IPS DF 6.9 (cell line): ENCODE data around the gene CCNK.

Source experiments
- DNase-seq: peaks from one replicate; pipeline ENCODE4 v3.0.0-alpha.2; 2013; ENCODE audit warnings: low read depth, low spot score
- H3K27ac ChIP-seq: one replicate; pipeline ENCODE4 v1.5.1; 2013; ENCODE audit warnings: low read length, control low read depth
- H3K27me3 ChIP-seq: 2 replicates; pipeline ENCODE4 v1.6.1; 2013; ENCODE audit warnings: mild to moderate bottlenecking, low read length; ENCODE audit not compliant: control insufficient read depth, insufficient read depth
- H3K36me3 ChIP-seq: 2 replicates; pipeline ENCODE4 v1.6.1; 2013; ENCODE audit warnings: low read length; ENCODE audit not compliant: control insufficient read depth, insufficient read depth
- H3K4me1 ChIP-seq: 2 replicates; pipeline ENCODE4 v1.6.1; 2013; ENCODE audit warnings: low read length; ENCODE audit not compliant: control insufficient read depth, insufficient read depth
- H3K4me3 ChIP-seq: 2 replicates; pipeline ENCODE4 v1.5.1; 2013; ENCODE audit warnings: mild to moderate bottlenecking, low read length
- H3K9me3 ChIP-seq: 2 replicates; pipeline ENCODE4 v1.6.1; 2013; ENCODE audit warnings: low read length, inconsistent platforms; ENCODE audit not compliant: control insufficient read depth, insufficient read depth
- WGBS: extraction: QIAGEN DNeasy Blood & Tissue Kit; methylation state at CpG from one replicate; pipeline ENCODE4 v1.1.7; 2013; ENCODE audit warnings: mixed read lengths, missing lambda C conversion rate; ENCODE audit not compliant: insufficient read length, insufficient coverage; 5-methylcytosine and 5-hydroxymethylcytosine counted together

CCNK gene

DNA sequence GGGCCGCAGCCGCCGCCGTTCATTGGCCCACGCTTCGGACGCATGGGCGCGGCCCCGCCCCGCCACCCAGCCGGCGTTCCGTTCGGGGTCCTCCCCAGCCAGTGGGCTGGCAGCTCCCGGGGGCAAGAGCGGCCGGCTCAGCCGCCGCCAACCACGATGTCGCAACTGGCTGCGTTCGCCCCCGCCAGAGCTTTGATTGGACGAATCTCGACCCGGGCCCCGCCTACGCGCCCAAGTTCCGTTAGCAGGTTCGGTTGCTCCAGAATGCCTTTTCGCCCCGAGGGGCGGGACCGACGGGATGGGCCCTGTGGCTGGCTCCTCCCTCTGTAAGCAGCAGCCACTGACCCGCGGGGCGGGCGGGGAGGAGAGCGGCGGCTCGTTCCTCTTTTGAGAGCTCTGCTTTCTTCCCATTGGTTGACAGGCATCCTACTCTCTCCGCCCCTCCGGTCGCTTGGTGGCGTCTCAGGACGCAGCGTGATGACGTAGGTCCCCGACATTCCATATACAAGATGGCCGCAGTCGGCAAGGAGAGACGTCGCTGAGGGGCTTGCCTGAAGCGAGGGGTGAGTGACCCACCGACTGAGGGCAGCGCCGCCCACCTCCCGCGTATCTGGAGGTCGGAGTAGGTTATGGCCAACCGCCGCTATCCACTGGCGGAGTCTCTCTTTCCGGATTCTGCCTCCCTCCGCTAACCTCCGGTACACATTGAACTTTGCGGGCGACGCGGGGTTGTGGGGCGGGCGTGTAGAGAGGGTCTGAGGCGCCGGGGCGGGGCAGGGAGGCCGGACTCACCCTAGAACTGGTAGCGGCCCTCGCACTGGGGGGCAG, at the start of gene CCNK:
Gene CCNK, plus strand, starts transcription at position 493 of the 828 bp plus-strand sequence. CDS start 11,269 bp downstream, outside the sequence.
- WGBS: no CpG with 5 or more reads among the region's 82 CpGs
- Histone ChIP-seq H3K36me3 (no peaks in the 10 kb centered on the region), H3K4me3 (peak within 1 kb of the TSS; percentile 72), H3K4me1 (no peaks in the 10 kb centered on the region), H3K27me3 (no peaks in the 10 kb centered on the region), H3K27ac (no peak within 1 kb of the TSS), H3K9me3 (no peaks in the 10 kb centered on the region)
- DNase-seq: peak; percentile 98

DNA sequence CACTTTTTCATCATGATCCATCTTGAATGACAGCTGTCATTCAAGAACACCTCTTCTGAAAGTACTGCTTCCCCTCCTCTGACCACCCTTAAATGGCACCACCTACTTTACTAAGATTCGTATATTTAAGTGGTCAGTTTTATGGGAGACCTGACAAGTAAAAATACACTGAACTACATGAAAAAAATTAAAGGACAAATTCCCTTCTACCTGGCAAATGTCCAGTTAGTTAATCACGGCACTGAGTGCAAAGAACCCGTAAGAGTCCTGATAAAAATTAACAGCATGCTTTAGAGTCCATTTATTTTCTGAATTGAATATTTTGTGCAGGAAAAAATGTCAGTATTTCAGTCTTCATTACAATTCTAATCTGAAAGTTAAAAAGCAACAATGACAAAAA, 49.2 kb upstream of the CCNK start:
- H3K4me1 ChIP-seq: no peaks in the 10 kb centered on the region
- WGBS: no CpG with 5 or more reads among the region's 3 CpGs
- H3K36me3 ChIP-seq: no peaks in the 10 kb centered on the region

DNA sequence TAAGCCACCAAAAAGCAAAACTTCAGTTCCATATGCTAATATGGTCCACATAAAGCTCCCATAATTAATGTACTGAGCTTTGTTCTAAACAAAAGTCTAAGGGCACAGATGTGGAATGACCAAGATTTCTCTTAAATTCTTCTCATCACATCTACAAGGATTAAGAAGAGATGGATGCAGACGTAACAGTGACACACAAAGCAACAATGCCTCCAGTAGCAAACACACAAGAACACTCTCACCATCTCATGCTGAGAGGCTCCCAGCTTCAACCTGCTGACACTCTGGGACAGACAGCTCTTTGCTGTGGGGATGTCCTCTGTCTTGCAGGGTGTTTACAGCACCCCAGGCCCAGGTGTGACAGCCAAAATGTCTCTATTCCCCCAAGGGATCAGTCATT, 48.7 kb upstream of the CCNK start:
- no peak for DNase-seq
- no peak overlapping the region for H3K27ac ChIP-seq

More for the DNA sequence above, 49.2 kb upstream of the CCNK start:
- 0 out of 2 replicates have a peak, but pooled peaks cover 1% of the 10 kb centered on the region for H3K27me3 ChIP-seq
- no peak overlapping the region for H3K4me3 ChIP-seq
- H3K9me3 ChIP-seq: no peaks in the 10 kb centered on the region
- no peak for DNase-seq
- no peak overlapping the region for H3K27ac ChIP-seq

DNA sequence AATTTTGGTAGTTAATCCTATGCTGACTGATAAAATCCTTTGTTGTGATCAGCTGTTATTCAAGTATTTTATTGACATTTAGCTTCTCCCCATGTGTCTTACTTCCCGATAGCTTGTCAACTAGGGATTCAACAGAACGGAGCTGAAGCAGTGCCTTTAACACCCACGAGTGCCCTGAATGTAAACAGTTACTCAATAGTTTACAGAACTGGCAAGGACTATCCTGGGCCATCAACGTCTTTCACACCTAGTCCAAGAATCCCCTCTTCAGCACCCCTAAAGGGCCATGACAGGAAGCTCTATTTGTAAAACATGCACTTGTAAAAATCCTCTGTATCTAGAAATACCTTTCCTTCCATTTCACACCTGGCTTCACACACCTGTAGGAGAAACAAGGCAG, 45.9 kb upstream of the CCNK start:
- Histone ChIP-seq H3K4me1 (no peaks in the 10 kb centered on the region), H3K36me3 (peaks cover 3% of the 10 kb centered on the region; the same call in 1 of the 2 replicates)

More for the DNA sequence above, 48.7 kb upstream of the CCNK start:
- Histone ChIP-seq H3K4me3 (no peak overlapping the region), H3K4me1 (no peaks in the 10 kb centered on the region), H3K9me3 (no peaks in the 10 kb centered on the region), H3K27me3 (0 out of 2 replicates have a peak, but pooled peaks cover under 1% of the 10 kb centered on the region), H3K36me3 (no peaks in the 10 kb centered on the region)
- no CpG with 5 or more reads among the region's 1 CpG for WGBS

DNA sequence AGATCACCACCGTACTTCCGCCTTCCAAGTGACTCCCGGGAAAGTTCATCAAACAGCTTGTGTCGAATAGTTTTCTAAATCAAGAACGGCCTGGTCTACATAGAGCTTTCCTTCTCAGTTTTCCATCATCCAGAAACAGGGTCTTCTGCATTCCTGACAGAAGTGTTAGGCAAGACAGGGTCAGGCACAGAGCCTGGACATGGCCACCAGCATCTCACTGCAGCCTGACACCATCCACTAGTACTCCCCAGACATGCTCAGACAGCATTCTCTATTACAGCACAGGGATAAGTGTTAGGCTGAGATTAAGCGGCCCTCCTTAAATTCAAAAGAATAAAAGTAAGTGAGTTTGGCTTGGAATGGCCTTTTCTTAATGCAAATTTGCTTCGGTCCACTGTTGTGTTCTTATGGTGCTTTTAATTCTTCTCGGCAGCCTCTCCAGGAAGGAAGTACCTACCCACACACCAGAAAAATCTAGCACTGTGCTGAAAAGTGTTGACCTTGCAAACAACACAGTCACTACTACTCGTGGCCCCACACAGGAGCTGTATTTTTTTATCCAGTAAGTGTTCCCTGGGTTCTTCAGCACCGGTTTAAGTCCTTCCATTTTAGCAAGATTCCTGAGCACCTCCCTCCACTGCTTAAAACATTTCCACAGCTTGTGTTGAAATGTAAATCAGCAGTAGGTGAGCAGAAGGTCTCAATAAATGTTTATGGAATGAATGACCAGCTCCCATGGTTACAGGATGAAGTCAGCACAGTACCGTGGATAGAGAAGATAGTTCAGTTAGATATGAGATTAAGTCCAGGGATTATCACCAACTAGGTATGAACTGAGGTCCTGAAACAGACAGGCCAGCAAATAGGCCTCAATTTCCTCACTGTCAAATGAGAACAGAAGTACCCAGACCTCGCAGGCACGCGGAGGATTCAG, 44.7 kb upstream of the CCNK start:
- H3K4me1 ChIP-seq: no peaks in the 10 kb centered on the region; the same call in 1 of the 2 replicates
- H3K27ac ChIP-seq: no peak overlapping the region
- peaks cover 5% of the 10 kb centered on the region; the same call in 1 of the 2 replicates for H3K36me3 ChIP-seq
- no peaks in the 10 kb centered on the region for H3K27me3 ChIP-seq
- no peaks in the 10 kb centered on the region for H3K9me3 ChIP-seq
- no CpG with 5 or more reads among the region's 14 CpGs for WGBS
- no peak overlapping the region for H3K4me3 ChIP-seq
- DNase-seq: no peak

More for the DNA sequence above, 45.9 kb upstream of the CCNK start:
- H3K4me3 ChIP-seq: no peak overlapping the region
- no CpG with 5 or more reads among the region's 4 CpGs for WGBS
- no peak for DNase-seq
- no peaks in the 10 kb centered on the region for H3K9me3 ChIP-seq
- H3K27ac ChIP-seq: no peak overlapping the region
- no peaks in the 10 kb centered on the region for H3K27me3 ChIP-seq

DNA sequence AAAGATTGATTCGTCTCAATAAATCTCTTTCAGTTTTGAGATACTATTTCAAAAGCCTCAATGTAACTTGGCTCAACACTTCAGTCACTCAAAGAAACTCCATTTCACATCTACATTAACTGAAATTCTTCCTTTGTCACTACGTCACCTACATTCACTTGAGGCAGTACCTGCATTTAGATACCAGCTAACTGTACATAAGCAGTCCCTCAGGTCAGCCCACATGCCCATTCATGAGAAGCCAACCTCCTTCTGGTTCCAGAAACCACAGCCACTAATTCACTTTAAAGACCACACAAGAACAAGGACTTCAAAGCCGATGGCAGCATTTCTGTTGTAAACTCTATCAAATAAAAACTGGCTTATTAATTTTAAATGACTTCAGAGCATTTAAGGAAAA, 43.5 kb upstream of the CCNK start:
- no peaks in the 10 kb centered on the region for H3K27me3 ChIP-seq
- no peaks in the 10 kb centered on the region; the same call in 1 of the 2 replicates for H3K4me1 ChIP-seq
- no peak for DNase-seq
- no peak overlapping the region for H3K4me3 ChIP-seq
- H3K9me3 ChIP-seq: no peaks in the 10 kb centered on the region
- H3K27ac ChIP-seq: no peak overlapping the region
- WGBS: no CpG with 5 or more reads among the region's 3 CpGs
- H3K36me3 ChIP-seq: peaks cover 5% of the 10 kb centered on the region

DNA sequence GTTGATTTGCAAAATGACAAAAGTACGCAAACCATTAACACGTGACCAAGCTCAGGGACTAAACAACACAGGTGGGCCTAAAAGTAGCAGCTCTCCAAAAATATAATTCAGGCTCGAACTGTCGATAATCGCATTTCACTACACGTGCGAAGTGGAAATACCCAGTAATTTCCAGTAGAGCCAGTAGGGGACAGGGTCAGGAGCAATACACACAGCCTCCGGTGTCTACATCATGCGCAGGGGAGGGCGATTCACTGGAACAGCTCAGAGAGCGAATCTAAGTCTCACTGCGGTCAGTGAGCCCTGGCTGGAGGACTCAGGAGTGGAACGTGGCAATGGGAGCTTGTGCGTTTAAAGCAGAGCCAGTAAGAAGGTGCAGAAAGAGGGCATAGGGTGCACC, 40.9 kb upstream of the CCNK start:
- H3K27ac ChIP-seq: no peak overlapping the region
- no CpG with 5 or more reads among the region's 14 CpGs for WGBS
- no peak for DNase-seq
- no peak overlapping the region for H3K4me3 ChIP-seq
- no peaks in the 10 kb centered on the region for H3K27me3 ChIP-seq
- H3K4me1 ChIP-seq: no peaks in the 10 kb centered on the region; the same call in 1 of the 2 replicates
- peaks cover 5% of the 10 kb centered on the region for H3K36me3 ChIP-seq
- no peaks in the 10 kb centered on the region for H3K9me3 ChIP-seq

DNA sequence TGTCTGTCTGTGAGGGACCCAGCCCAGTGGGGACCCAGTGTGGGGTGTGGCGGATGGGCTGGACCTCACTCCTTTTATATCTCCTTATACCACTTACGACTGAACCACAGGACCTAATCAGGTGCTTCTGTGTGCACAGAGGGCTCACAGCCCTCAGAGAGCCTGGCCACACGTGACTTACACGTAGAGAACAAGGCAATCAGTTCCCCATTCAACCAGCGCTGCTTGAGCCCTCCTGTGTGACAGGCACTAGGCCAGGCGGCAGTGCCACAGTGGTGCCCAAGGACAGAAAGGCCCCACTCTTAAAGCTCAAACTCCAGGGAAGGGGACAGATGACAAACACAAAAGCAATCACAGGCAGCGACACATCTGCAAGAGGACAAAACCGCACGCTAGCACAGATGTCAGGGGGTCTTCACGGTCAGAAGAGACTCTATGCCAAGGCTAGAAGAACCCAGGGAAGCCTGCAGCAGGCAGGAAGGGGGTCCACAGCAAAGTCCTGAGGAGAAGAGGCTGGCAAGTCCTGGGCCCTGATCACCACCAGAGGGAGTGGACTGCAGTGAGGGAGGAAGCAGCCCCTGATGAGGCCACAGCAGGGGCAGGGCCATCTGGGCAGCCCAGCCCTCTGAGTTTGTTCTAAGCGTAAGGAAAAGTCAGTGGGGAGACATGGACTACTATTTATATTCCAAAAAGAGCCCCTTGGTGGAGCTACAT, 39.9 kb upstream of the CCNK start:
- peaks cover 5% of the 10 kb centered on the region for H3K36me3 ChIP-seq
- WGBS: no CpG with 5 or more reads among the region's 11 CpGs
- H3K27me3 ChIP-seq: no peaks in the 10 kb centered on the region
- H3K4me1 ChIP-seq: no peaks in the 10 kb centered on the region; the same call in 1 of the 2 replicates
- no peaks in the 10 kb centered on the region for H3K9me3 ChIP-seq
- H3K4me3 ChIP-seq: no peak overlapping the region
- H3K27ac ChIP-seq: no peak overlapping the region
- DNase-seq: no peak

DNA sequence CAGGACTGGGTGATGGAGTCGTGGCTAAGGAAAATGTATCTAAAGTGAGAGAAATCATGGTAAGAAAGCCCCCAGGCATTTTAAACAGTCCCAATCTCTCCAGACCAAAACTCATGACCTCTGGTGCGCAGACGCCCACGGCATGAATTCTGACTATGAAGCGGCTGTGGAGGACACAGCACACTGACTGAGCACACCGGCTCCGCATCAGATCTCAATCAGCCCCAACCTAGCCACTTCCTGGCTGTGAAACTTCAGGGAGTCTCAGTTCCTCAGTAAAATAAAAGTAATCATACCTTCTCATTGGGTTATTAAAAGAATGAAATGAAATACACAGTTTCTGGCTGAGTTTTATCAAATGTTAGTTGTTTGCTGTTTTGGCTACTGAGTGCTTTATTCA, 39.3 kb upstream of the CCNK start:
- H3K36me3 ChIP-seq: peaks cover 5% of the 10 kb centered on the region
- no peak for DNase-seq
- WGBS: no CpG with 5 or more reads among the region's 7 CpGs
- H3K9me3 ChIP-seq: no peaks in the 10 kb centered on the region
- H3K4me1 ChIP-seq: no peaks in the 10 kb centered on the region; the same call in 1 of the 2 replicates
- no peak overlapping the region for H3K4me3 ChIP-seq
- no peaks in the 10 kb centered on the region for H3K27me3 ChIP-seq
- H3K27ac ChIP-seq: no peak overlapping the region

DNA sequence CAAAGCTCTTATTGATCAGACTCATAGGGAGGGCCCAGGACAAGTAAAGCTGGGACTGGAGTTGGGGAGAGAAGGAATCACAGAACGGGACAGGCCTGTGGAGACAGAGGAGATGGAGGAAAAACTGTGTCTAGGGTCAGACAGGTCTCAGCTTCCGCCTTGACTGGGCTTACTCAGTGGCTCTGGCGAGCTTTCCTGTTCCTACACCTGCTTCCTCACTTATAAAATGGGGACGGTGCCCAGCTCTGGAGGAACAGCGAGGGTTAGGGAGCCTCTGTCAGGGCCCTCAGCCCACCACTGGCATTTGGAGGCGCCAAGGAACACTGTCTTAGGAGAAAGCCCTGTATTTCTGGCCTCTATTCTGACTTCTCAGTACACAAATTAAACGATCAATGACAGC, 35.3 kb upstream of the CCNK start:
- H3K27ac ChIP-seq: no peak overlapping the region
- DNase-seq: no peak
- no CpG with 5 or more reads among the region's 7 CpGs for WGBS
- H3K36me3 ChIP-seq: peaks cover 2% of the 10 kb centered on the region
- no peaks in the 10 kb centered on the region for H3K27me3 ChIP-seq
- H3K4me3 ChIP-seq: no peak overlapping the region
- no peaks in the 10 kb centered on the region for H3K9me3 ChIP-seq
- H3K4me1 ChIP-seq: no peaks in the 10 kb centered on the region; the same call in 1 of the 2 replicates
